Endodermal cell (in vitro differentiated cells): ENCODE data around the gene NACC2. TPM values are rescaled to one million over a fixed set of nuclear protein-coding genes. Genes with fewer than 3 reads are reported as not detected.

Experiments used
- DNase-seq: peaks from one replicate; pipeline ENCODE4 v3.0.0-alpha.2; 2017
- H3K27ac ChIP-seq: 2 replicates; pipeline ENCODE4 v1.5.1; 2013; ENCODE audit warnings: mild to moderate bottlenecking, low read depth, low read length, moderate library complexity
- H3K27me3 ChIP-seq: 2 replicates; pipeline ENCODE4 v1.6.1; 2013; ENCODE audit warnings: mild to moderate bottlenecking, low read length, moderate library complexity; ENCODE audit not compliant: insufficient read depth, control insufficient read depth, poor library complexity, severe bottlenecking
- H3K36me3 ChIP-seq: 2 replicates; pipeline ENCODE4 v1.7.0; 2013; ENCODE audit warnings: mild to moderate bottlenecking, low read length, moderate library complexity; ENCODE audit not compliant: control insufficient read depth, insufficient read depth
- H3K4me1 ChIP-seq: one replicate; pipeline ENCODE4 v1.7.0; 2013; ENCODE audit warnings: low read length; ENCODE audit not compliant: control insufficient read depth, insufficient read depth
- H3K4me3 ChIP-seq: 2 replicates; pipeline ENCODE4 v1.5.1; 2013; ENCODE audit warnings: mild to moderate bottlenecking, low read length, moderate library complexity
- H3K9ac ChIP-seq: 2 replicates; pipeline ENCODE4 v1.6.1; 2013; ENCODE audit warnings: mild to moderate bottlenecking, low read length, moderate library complexity; ENCODE audit not compliant: poor library complexity, severe bottlenecking; ENCODE audit errors: extremely low read depth
- H3K9me3 ChIP-seq: 2 replicates; pipeline ENCODE4 v1.6.1; 2013; ENCODE audit warnings: mild to moderate bottlenecking, low read length, moderate library complexity; ENCODE audit not compliant: control insufficient read depth
- H3K27ac Mint-ChIP-seq: 2 replicates; pipeline ENCODE4 v1.8.0; 2020; ENCODE audit warnings: mixed read lengths
- H3K27me3 Mint-ChIP-seq: 2 replicates; pipeline ENCODE4 v1.8.0; 2021; ENCODE audit warnings: mild to moderate bottlenecking, mixed read lengths; ENCODE audit not compliant: insufficient read depth
- H3K36me3 Mint-ChIP-seq: 2 replicates; pipeline ENCODE4 v1.8.0; 2020; ENCODE audit warnings: low read depth, mixed read lengths
- H3K4me1 Mint-ChIP-seq: 2 replicates; pipeline ENCODE4 v1.8.0; 2020; ENCODE audit warnings: mixed read lengths
- H3K4me3 Mint-ChIP-seq: 2 replicates; pipeline ENCODE4 v1.8.0; 2020; ENCODE audit warnings: mild to moderate bottlenecking, moderate library complexity, mixed read lengths
- H3K9me3 Mint-ChIP-seq: 2 replicates; pipeline ENCODE4 v1.8.0; 2020; ENCODE audit warnings: mild to moderate bottlenecking, mixed read lengths
- CTCF ChIP-seq: fragments of 200-600 bp; sonication (generic); conservative IDR thresholded peaks from 2 replicates; pipeline ENCODE4 v1.5.0; 2021; ENCODE audit warnings: antibody characterized with exemption, mild to moderate bottlenecking
- WGBS, 2 experiments: methylation state at CpG; one replicate each; pipeline versions ENCODE4 v1.1.5 to v1.1.7; 2013; ENCODE audit warnings: missing lambda C conversion rate in 2 of 2, mixed read lengths in 1 of 2; ENCODE audit not compliant: insufficient coverage in 1 of 2, insufficient read length in 1 of 2; 5-methylcytosine and 5-hydroxymethylcytosine counted together
- total RNA-seq, 2 donors: library from RNA; stranded (reverse); fragmentation: NEBNext Ultra II Directional in 1 of 2; extraction: Animal tissue kit (Norgen Biotek cat#: 25700) in 1 of 2; gene quantifications; 2 replicates in 1 of 2; 3 replicates in 1 of 2; pipeline ENCODE4 v1.2.1, GENCODE V29; 2021

NACC2 gene
- total RNA-seq, 2 donors from 2014 or later, result 12.4 to 16.7 TPM

DNA sequence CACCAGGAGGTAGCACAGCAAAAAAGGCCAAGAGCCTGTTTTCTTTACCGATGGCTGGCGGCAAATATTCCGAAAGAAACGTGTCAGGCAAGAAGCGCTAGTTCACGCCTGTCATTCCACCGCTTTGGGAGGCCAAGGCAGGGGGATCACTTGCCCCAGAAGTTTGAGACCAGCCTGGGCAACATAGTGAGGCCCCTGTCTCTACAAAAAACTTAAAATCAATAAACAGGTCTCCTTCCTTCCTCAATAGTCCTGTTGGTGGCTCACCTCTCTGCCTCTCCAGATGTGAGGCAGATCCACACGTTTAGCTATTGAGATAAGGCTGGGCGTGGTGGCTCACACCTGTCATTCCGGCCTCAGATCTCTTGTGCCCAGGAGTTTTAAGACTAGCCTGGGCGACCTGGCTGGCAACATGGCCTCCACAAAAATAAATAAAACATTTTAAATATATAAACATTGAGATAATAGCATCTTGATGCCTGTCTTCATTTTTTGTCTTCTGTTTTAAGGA lies 24.8 kb upstream of the NACC2 start:
- H3K4me1 ChIP-seq, result peaks cover 3% of the 10 kb centered on the region
- no peak overlapping the region for H3K27ac ChIP-seq

GRCh38 chr9:136119061-136119882 lies 24.2 kb upstream of the NACC2 start:
- Mint-ChIP-seq H3K27ac (peak overlapping the region; percentile 26), H3K4me1 (no peaks in the 10 kb centered on the region), H3K36me3 (peaks cover 12% of the 10 kb centered on the region), H3K4me3 (peak overlapping the region; percentile 71), H3K27me3 (peaks cover 7% of the 10 kb centered on the region), H3K9me3 (no peaks in the 10 kb centered on the region)
- H3K36me3 ChIP-seq, result peaks cover 7% of the 10 kb centered on the region
- peak overlapping the region; percentile 57 for H3K27ac ChIP-seq
- H3K9ac ChIP-seq, result peak overlapping the region; percentile 49
- no peaks in the 10 kb centered on the region for H3K27me3 ChIP-seq
- H3K9me3 ChIP-seq, result no peaks in the 10 kb centered on the region
- H3K4me1 ChIP-seq, result peaks cover 3% of the 10 kb centered on the region
- no peak for TF ChIP-seq CTCF
- WGBS, 2 experiments, result 4 to 17% methylated on average over 14 to 64 of the region's 64 CpGs
- peak; percentile 88 for DNase-seq
- peak overlapping the region; percentile 85 for H3K4me3 ChIP-seq

More for the DNA sequence above, 24.8 kb upstream of the NACC2 start:
- Histone ChIP-seq H3K4me3 (peak overlapping the region; percentile 85), H3K27me3 (no peaks in the 10 kb centered on the region), H3K36me3 (peaks cover 5% of the 10 kb centered on the region), H3K9me3 (no peaks in the 10 kb centered on the region), H3K9ac (no peak overlapping the region)
- Mint-ChIP-seq H3K9me3 (no peaks in the 10 kb centered on the region), H3K4me1 (no peaks in the 10 kb centered on the region), H3K27ac (peak overlapping the region; percentile 26), H3K27me3 (peaks cover 8% of the 10 kb centered on the region), H3K36me3 (peaks cover 9% of the 10 kb centered on the region), H3K4me3 (peak overlapping the region; percentile 71)
- WGBS, 2 experiments, result 72 to 91% methylated on average over 10 to 11 of the region's 11 CpGs
- no peak for TF ChIP-seq CTCF
- DNase-seq, result no peak

DNA sequence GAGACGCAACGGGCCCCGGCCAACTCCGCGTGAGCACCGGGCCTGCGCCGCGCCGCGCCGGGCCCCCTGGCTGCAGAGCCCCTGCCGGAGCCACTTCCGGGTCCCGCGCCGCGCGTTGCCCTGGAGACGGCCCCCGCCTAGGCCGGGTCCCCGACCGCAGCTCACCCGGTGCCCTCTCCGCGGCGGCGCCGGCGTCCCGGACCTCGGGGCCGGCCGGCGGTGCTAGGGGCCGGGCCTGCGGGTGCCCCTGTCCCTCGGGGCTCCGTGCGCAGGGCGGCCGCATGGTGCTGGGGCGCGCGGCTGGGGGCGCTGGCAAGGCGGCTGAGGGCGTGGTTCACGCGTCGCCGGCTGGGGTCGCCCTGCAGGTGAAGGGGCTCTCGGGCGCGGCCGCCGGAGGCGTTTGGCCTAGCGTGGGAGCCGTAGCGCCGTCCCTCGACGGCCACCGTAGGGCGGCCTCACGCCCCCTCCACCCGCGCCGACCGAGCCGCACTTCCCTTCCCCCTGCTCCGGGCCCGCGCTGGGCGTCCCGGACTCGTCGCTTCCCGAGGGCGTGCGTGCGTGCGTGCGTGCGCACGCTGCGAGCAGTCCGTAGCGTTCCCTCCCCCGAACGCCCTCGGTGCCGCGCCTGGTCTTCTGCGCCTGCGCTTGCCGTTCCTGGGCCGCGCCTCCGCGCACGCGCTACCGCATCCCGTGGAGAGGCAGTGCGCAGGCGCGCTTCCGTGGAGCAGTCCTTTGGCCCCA lies 23.4 kb upstream of the NACC2 start, which contains the start of gene TMEM250:
Gene TMEM250 (minus strand): TSS at position 556 of the 741 bp plus-strand sequence. CDS start 1,975 bp downstream, outside the sequence.
- Histone ChIP-seq H3K36me3 (peaks cover 7% of the 10 kb centered on the region), H3K9me3 (no peaks in the 10 kb centered on the region), H3K9ac (peak within 1 kb of the TSS; percentile 55), H3K4me3 (peak within 1 kb of the TSS; percentile 85), H3K27ac (peak within 1 kb of the TSS; percentile 63), H3K27me3 (no peaks in the 10 kb centered on the region), H3K4me1 (peaks cover 3% of the 10 kb centered on the region)
- Mint-ChIP-seq H3K27me3 (peaks cover 4% of the 10 kb centered on the region), H3K36me3 (peaks cover 14% of the 10 kb centered on the region), H3K27ac (peak within 1 kb of the TSS; percentile 26), H3K9me3 (no peaks in the 10 kb centered on the region), H3K4me1 (no peaks in the 10 kb centered on the region), H3K4me3 (peak within 1 kb of the TSS; percentile 71)
- peak; percentile 97 for DNase-seq
- peak; percentile 33 for TF ChIP-seq CTCF
- 0% methylated on average over 29 to 112 of the region's 112 CpGs for WGBS, 2 experiments
